ENCODE measurements around the gene TRIM22. TPM values are rescaled to one million over a fixed set of nuclear protein-coding genes. Genes with fewer than 3 reads are reported as not detected.
"Not testable (repeated sequence)": the region's sequence is repeated elsewhere in the genome, so short reads cannot be mapped to it uniquely, and the experiment has no call there.

TRIM22 gene
- total RNA-seq, 1 experiment from 2014 or later = 0.61 TPM

- TF ChIP-seq, protein P1, sequence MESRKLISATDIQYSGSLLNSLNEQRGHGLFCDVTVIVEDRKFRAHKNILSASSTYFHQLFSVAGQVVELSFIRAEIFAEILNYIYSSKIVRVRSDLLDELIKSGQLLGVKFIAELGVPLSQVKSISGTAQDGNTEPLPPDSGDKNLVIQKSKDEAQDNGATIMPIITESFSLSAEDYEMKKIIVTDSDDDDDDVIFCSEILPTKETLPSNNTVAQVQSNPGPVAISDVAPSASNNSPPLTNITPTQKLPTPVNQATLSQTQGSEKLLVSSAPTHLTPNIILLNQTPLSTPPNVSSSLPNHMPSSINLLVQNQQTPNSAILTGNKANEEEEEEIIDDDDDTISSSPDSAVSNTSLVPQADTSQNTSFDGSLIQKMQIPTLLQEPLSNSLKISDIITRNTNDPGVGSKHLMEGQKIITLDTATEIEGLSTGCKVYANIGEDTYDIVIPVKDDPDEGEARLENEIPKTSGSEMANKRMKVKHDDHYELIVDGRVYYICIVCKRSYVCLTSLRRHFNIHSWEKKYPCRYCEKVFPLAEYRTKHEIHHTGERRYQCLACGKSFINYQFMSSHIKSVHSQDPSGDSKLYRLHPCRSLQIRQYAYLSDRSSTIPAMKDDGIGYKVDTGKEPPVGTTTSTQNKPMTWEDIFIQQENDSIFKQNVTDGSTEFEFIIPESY (IDR thresholded peaks at IDR 0.05; ENCODE audit: extremely low read depth, insufficient replicate concordance, low read length) = no peak
- TF ChIP-seq CEBPB (IDR thresholded peaks at IDR 0.05; ENCODE audit: low read depth) (no peak), ZFX (IDR thresholded peaks at IDR 0.05) (no peak), ZNF274 (IDR thresholded peaks at IDR 0.05; ENCODE audit: low read depth, low read length) (no peak), SIN3A (IDR thresholded peaks at IDR 0.05; ENCODE audit: low read depth) (no peak), TCF7L2 (IDR thresholded peaks at IDR 0.05; ENCODE audit: borderline replicate concordance, extremely low read depth, insufficient read depth, insufficient read length) (no peak), JUND (IDR thresholded peaks at IDR 0.05) (no peak)
Observed at GRCh38 chr11:5690736-5691135, 1.1 kb downstream of the TRIM22 start (continued).

DNA sequence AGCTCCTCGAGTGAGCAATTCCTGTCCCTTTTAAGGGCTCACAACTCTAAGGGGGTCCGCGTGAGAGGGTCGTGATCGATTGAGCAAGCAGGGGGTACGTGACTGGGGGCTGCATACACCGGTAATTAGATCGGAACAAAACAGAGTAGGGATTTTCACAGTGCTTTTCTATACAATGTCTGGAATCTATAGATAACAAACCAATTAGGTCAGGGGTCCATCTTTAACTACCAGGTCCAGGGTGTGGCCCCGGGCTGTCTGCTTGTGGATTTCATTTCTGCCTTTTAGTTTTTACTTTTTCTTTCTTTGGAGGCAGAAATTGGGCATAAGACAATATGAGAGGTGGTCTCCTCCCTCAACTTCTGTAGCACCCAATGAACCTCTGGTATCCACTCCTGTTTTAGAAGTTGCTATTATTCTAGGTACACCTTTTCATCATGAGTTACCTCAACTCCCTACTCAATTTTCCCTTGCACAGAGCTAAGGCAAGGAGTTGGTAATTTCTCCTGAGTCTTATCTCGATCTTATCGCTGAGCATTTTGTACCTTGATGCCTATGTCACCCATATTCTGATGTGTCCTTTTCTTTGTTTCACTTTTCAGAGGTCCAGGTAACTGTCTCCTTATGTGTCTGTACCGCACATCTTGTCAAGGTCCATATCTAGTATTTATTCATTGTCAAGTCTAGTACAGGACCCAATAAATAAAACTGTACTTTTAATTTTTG is 1.8 kb downstream of the TRIM22 start:
- intact Hi-C loops (cut with micrococcal nuclease); BruUV-seq (replicated peaks); RAD21 ChIA-PET (ENCODE audit: low non-redundant PET in 1 of 2, low total read pairs in 2 of 2, uncharacterized antibody in 2 of 2, unreplicated experiment in 2 of 2); H3K9me2 ChIP-seq (ENCODE audit: insufficient read depth); H3K4me1 ChIP-seq (ENCODE audit: control insufficient read depth in 1 of 2, insufficient read depth in 2 of 2, low read length in 2 of 2); CTCF ChIA-PET; H3K79me2 ChIP-seq (ENCODE audit: insufficient read depth, low read length); H4K20me1 ChIP-seq (ENCODE audit: insufficient read depth); H3K4me2 ChIP-seq (ENCODE audit: low read length); H3K9ac ChIP-seq (ENCODE audit: low read length); H3K27ac ChIP-seq (ENCODE audit: low read depth, low read length); H3K9me3 ChIP-seq (ENCODE audit: control insufficient read depth in 1 of 2, insufficient read depth in 1 of 2, low read depth in 1 of 2, low read length in 2 of 2); H3K4me3 ChIP-seq (replicated peaks in 1 of 2; ENCODE audit: low read depth in 1 of 2, low read length in 2 of 2); ATAC-seq; DNase-seq (ENCODE audit: low read depth, low spot score); H2AFZ ChIP-seq (ENCODE audit: low read depth, low read length, poor library complexity, severe bottlenecking); POLR2A ChIA-PET; H3K36me3 ChIP-seq (ENCODE audit: control insufficient read depth in 1 of 2, insufficient read depth in 2 of 2, low read length in 2 of 2): not testable (repeated sequence)
- peaks cover 25% of the 10 kb centered on the region for H3K27me3 ChIP-seq (ENCODE audit: insufficient read depth, low read length)

Measured in HCT116 (cell line).